TTC549 (cell line): ENCODE results near the gene ZNF184.
"Not testable (repeated sequence)": the region's sequence is repeated elsewhere in the genome, so short reads cannot be mapped to it uniquely, and the experiment has no call there.

Experiments
- FAIRE-seq: peaks from 2 replicates; lab custom pipeline; 2012; peaks lifted over from hg19 to GRCh38; lab: Jason Lieb, UNC

The ZNF184 gene

GRCh38 chr6:27424851-27425250, 48.1 kb downstream of the ZNF184 start:
- not testable (repeated sequence) for FAIRE-seq

DNA sequence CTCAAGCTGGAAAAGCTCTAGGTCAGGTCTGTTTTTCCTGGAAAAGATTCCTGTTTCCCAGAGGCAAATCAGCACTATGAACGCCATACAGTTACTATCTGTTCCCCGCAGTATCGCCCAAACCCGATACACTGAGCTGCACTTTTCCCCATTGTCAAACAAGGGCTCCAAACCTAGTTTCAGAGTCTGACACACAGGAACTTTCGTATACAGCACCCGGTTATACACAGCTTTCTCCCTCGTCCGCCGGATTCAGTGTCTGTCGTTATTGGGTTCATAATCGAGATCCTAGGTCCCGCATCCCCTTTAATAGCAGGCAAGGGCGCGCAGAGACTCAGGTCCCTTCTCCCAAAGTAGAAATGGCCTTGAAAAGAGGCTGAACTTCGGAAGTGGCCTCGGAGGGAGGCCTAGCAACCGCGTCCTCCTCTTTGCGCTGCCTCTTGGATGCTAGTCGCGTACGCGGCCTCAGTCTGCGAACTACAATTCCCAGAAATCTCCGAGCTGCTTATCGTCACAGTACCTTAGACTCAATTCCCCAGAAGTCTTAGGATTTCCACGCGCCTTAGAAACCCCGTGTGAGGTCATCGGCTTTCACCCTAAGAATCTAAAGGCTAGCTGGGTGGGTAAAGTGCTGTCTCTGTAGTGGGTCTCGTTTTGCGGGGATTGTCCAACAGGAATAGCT, 50.1 kb downstream of the ZNF184 start:
- no peak for FAIRE-seq

DNA sequence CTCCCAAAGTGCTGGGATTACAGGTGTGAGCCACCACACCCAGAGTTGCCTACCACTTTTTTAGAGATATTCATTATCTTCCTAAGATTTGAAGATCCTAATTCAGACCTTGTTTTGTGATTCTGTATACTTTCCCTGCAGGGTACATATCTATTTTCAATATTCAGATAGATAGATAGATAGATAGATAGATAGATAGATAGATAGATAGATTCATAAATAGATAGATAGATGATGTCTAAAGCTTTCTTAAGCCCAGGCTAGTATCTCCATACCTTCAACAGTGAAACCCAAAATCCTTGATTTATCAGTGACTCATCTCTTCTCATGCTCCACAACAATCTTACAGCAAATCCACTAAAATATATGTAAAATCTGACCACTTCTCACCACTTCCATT, 53.5 kb downstream of the ZNF184 start:
- no peak for FAIRE-seq

- no peak for FAIRE-seq
Measured at GRCh38 chr6:27415898-27416297, 57.0 kb downstream of the ZNF184 start.

GRCh38 chr6:27414996-27415395, 57.9 kb downstream of the ZNF184 start:
- FAIRE-seq: no peak

GRCh38 chr6:27414300-27414699, 58.6 kb downstream of the ZNF184 start:
- FAIRE-seq: no peak

- FAIRE-seq: no peak
Measured at GRCh38 chr6:27407153-27407814, 65.6 kb downstream of the ZNF184 start.

DNA sequence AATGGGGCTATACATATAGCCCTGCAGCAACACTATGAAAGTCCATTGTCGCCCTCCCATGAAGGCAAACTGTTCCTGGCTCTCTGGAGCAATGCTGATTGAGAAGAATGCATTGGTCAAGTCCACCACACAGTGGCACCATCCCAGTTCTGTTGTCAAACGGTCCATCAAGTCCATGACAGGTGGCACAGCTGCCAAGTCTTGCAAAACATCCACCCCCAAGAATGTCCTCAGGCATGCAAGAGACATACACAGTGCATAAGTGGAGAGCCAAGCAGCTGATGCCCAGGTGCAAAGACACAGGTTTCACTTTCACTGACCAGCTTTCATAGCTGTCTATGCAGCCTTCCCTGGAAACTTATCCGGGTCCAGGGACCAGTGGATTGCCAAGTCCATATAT, 66.8 kb downstream of the ZNF184 start:
- FAIRE-seq: no peak

GRCh38 chr6:27400877-27401642, 71.8 kb downstream of the ZNF184 start:
- no peak for FAIRE-seq
